Keratinocyte (primary cell): ENCODE measurements around the gene SMTNL2.

Source experiments
- CTCF ChIP-seq, 3 experiments: IDR thresholded peaks in 1 of 3; conservative IDR thresholded peaks in 1 of 3; optimal IDR thresholded peaks in 1 of 3; 2 replicates in 2 of 3; 3 replicates in 1 of 3; pipeline versions ENCODE3 to v1.5.1; 2011; ENCODE audit warnings: low read length in 3 of 3, mild to moderate bottlenecking in 3 of 3, moderate library complexity in 2 of 3, control low read depth in 1 of 3, inconsistent platforms in 1 of 3; ENCODE audit not compliant: insufficient read depth in 2 of 3; ENCODE audit errors: extremely low read depth in 1 of 3
- EZH2 ChIP-seq: IDR thresholded peaks from one replicate; pipeline ENCODE4 v1.6.1; 2012; ENCODE audit warnings: inconsistent platforms, mild to moderate bottlenecking, low read length, moderate library complexity

- no peak for TF ChIP-seq CTCF (optimal IDR thresholded peaks at IDR 0.05 in 1 of 3, IDR thresholded peaks at IDR 0.05 in 1 of 3, conservative IDR thresholded peaks at IDR 0.05 in 1 of 3; ENCODE audit: extremely low read depth in 1 of 3, insufficient read depth in 2 of 3, low read length in 3 of 3)
- no peak for TF ChIP-seq EZH2
Measured at GRCh38 chr17:4592240-4593005, 8.1 kb downstream of the SMTNL2 start.
